Measurements from ENCODE around the gene NANS. TPM values are rescaled to one million over a fixed set of nuclear protein-coding genes. Genes with fewer than 3 reads are reported as not detected.

The NANS gene
- polyA plus RNA-seq, 3 donors = 41.3 to 109 (median 95.9) TPM

DNA sequence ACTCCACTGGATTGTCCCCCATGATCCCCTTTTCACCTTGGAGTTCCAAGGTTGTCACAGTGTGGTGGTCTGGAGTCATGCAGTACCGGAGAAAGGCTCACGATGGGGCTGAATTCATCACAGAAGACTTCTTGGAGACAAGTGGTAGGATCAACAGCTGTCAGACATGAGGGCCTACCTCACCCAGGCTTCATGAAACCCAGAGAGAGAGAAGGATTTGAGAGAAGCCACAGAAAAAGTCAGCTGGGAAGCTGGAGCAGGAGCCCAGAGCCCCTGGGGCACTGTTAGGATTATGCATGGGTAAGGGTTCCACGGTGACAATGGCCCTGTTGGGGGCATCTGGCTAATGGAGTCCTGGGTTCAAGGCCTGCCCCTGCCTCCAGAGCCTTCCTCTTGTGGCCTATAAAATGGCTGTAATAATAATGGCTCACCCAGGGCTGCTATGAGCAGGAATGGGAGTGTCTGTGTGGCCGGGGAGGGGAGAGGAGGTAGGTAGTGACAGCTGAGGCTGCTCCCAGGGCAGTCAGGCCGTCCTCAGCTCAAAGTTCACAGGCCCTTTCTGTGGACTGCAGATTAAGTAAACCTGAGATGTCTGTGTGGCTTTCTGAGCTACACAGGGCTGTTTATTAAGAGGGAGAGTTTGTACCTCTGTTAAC lies 61.6 kb downstream of the NANS start:
- WGBS (ENCODE audit: insufficient coverage) = 18% methylated on average over 3 of the region's 5 CpGs
- Mint-ChIP-seq H3K4me1 (peaks cover 54% of the 10 kb centered on the region), H3K27me3 (ENCODE audit: low read depth in 3 of 3) (no peaks in the 10 kb centered on the region)

More for the DNA sequence above, 61.6 kb downstream of the NANS start:
- peaks cover 0 to 8% of the 10 kb centered on the region in 2 donors for H3K36me3 ChIP-seq (replicated peaks in 1 of 2; ENCODE audit: control insufficient read depth in 1 of 2, insufficient read depth in 2 of 2, low read length in 2 of 2)
- Mint-ChIP-seq H3K36me3 (peaks cover 6 to 18% of the 10 kb centered on the region in 2 donors), H3K4me3 (peak overlapping the region; percentile 86 to 93), H3K27ac (peak overlapping the region; percentile 94 to 98 (median 96)), H3K9me3 (peaks cover 0 to 3% (median 0%) of the 10 kb centered on the region in 7 donors)
- peaks cover 62% of the 10 kb centered on the region for H3K79me2 ChIP-seq (ENCODE audit: insufficient read depth, low read length)
- no peaks in the 10 kb centered on the region for H4K20me1 ChIP-seq (ENCODE audit: insufficient read depth, low read length)
- peak overlapping the region; percentile 93 for H3K4me2 ChIP-seq (replicated peaks; ENCODE audit: extremely low read depth, low read length, poor library complexity, severe bottlenecking)
- no peaks in the 10 kb centered on the region for H3K9me3 ChIP-seq (replicated peaks in 1 of 2; ENCODE audit: control insufficient read depth in 1 of 2, insufficient read depth in 1 of 2, low read length in 2 of 2)
- no peaks in the 10 kb centered on the region for H3K27me3 ChIP-seq (ENCODE audit: control insufficient read depth in 2 of 2, insufficient read depth in 2 of 2, low read length in 2 of 2)
- peaks cover 43 to 48% of the 10 kb centered on the region in 2 donors for H3K4me1 ChIP-seq (ENCODE audit: control insufficient read depth in 1 of 2, insufficient read depth in 2 of 2, low read length in 2 of 2)
- H3K27ac ChIP-seq (ENCODE audit: low read depth in 1 of 2, low read length in 2 of 2) = peak overlapping the region; percentile 87 to 89
- H3K9ac ChIP-seq (ENCODE audit: insufficient read depth, low read length, poor library complexity, severe bottlenecking) = peak overlapping the region; percentile 78
- peak overlapping the region; percentile 68 to 89 (median 72) for H3K4me3 ChIP-seq (replicated peaks in 1 of 3; ENCODE audit: low read depth in 2 of 3, low read length in 3 of 3)
- TF ChIP-seq, protein P1, sequence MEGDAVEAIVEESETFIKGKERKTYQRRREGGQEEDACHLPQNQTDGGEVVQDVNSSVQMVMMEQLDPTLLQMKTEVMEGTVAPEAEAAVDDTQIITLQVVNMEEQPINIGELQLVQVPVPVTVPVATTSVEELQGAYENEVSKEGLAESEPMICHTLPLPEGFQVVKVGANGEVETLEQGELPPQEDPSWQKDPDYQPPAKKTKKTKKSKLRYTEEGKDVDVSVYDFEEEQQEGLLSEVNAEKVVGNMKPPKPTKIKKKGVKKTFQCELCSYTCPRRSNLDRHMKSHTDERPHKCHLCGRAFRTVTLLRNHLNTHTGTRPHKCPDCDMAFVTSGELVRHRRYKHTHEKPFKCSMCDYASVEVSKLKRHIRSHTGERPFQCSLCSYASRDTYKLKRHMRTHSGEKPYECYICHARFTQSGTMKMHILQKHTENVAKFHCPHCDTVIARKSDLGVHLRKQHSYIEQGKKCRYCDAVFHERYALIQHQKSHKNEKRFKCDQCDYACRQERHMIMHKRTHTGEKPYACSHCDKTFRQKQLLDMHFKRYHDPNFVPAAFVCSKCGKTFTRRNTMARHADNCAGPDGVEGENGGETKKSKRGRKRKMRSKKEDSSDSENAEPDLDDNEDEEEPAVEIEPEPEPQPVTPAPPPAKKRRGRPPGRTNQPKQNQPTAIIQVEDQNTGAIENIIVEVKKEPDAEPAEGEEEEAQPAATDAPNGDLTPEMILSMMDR (IDR thresholded peaks at IDR 0.05) = peak; percentile 62
- peak in 2 of 3 donors; percentile 48 to 51 for DNase-seq
- intact Hi-C loops (cut with micrococcal nuclease) = loop anchor here in 1 of 2 donors (10.0 kb wide), 1 partner anchor 137 kb away; the partner anchor contains the start of gene TBC1D2
- peak overlapping the region; percentile 92 for H2AFZ ChIP-seq (ENCODE audit: insufficient read depth, low read depth, low read length, poor library complexity, severe bottlenecking)

All from CD14-positive monocyte (primary cell).